Fibroblast of skin of left quadriceps (primary cell): ENCODE data around the gene LIMCH1.
"Not testable (repeated sequence)": the region's sequence is repeated elsewhere in the genome, so short reads cannot be mapped to it uniquely, and the experiment has no call there.

ENCODE experiments used
- DNase-seq, 2 experiments: peaks; one replicate each; pipeline ENCODE4 v3.0.0-alpha.2; 2013; ENCODE audit warnings: low read depth in 2 of 2

Gene LIMCH1

GRCh38 chr4:41644288-41644914, 106.4 kb downstream of the LIMCH1 start:
- peak in 1 of 2 experiments; percentile 21 for DNase-seq

GRCh38 chr4:41644915-41645295, 106.9 kb downstream of the LIMCH1 start:
- DNase-seq: no peak

GRCh38 chr4:41645728-41646390, 107.9 kb downstream of the LIMCH1 start:
- no peak for DNase-seq

- DNase-seq: no peak
Observed at GRCh38 chr4:41646862-41647261, 108.9 kb downstream of the LIMCH1 start.

GRCh38 chr4:41647383-41647782, 109.4 kb downstream of the LIMCH1 start:
- DNase-seq: no peak

GRCh38 chr4:41651150-41651549, 113.2 kb downstream of the LIMCH1 start:
- DNase-seq: not testable (repeated sequence)

GRCh38 chr4:41652971-41653370, 115.0 kb downstream of the LIMCH1 start:
- no peak for DNase-seq

GRCh38 chr4:41653523-41653922, 115.6 kb downstream of the LIMCH1 start:
- DNase-seq: no peak

- DNase-seq: no peak
Observed at GRCh38 chr4:41655177-41655576, 117.2 kb downstream of the LIMCH1 start.

- DNase-seq: no peak
Observed at GRCh38 chr4:41656106-41656505, 118.1 kb downstream of the LIMCH1 start.

GRCh38 chr4:41656572-41657520, 118.9 kb downstream of the LIMCH1 start:
- DNase-seq: no peak

- DNase-seq: no peak
Observed at GRCh38 chr4:41657561-41657960, 119.6 kb downstream of the LIMCH1 start.

- DNase-seq: no peak
Observed at GRCh38 chr4:41658163-41658562, 120.2 kb downstream of the LIMCH1 start.

GRCh38 chr4:41660352-41660751, 122.4 kb downstream of the LIMCH1 start:
- DNase-seq: no peak

- DNase-seq: peak; percentile 21 to 26
Observed at GRCh38 chr4:41661442-41662076, 123.6 kb downstream of the LIMCH1 start.

- DNase-seq: no peak
Observed at GRCh38 chr4:41665636-41666207, 127.8 kb downstream of the LIMCH1 start.

GRCh38 chr4:41668024-41668423, 130.1 kb downstream of the LIMCH1 start:
- DNase-seq: no peak

GRCh38 chr4:41670530-41670929, 132.6 kb downstream of the LIMCH1 start:
- no peak for DNase-seq

GRCh38 chr4:41670982-41671381, 133.0 kb downstream of the LIMCH1 start:
- DNase-seq: no peak

- no peak for DNase-seq
Observed at GRCh38 chr4:41678086-41678816, 140.3 kb downstream of the LIMCH1 start.

- no peak for DNase-seq
Observed at GRCh38 chr4:41678951-41679350, 141.0 kb downstream of the LIMCH1 start.
